GM19099 (cell line): ENCODE measurements around the gene FXR1.

ENCODE experiments used
- POLR2A ChIP-seq: IDR thresholded peaks from 3 replicates; pipeline ENCODE4 v1.6.1; 2011; ENCODE audit warnings: low read depth; ENCODE audit not compliant: insufficient read length; ENCODE audit errors: extremely low read depth

FXR1 gene

DNA sequence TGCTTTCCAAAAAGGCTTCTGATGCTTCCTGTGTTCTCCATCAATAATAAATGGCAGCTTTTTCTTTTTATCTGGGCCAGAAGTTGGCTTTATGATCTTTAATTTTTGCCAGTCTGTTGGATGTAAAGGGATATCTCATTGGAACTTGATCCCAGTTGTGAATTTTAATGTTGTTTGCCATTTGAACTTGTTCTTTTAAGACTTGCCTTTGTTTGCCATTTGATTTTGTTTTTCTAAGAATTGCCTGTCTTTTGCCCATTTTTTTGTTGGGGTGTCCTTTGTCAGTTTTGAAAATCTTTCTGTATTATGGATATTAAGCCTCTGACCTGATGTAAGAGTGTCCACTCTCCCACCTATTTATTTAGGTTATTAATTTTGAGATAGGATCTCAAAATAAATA lies 9.8 kb downstream of the FXR1 start:
- TF ChIP-seq POLR2A, result no peak

DNA sequence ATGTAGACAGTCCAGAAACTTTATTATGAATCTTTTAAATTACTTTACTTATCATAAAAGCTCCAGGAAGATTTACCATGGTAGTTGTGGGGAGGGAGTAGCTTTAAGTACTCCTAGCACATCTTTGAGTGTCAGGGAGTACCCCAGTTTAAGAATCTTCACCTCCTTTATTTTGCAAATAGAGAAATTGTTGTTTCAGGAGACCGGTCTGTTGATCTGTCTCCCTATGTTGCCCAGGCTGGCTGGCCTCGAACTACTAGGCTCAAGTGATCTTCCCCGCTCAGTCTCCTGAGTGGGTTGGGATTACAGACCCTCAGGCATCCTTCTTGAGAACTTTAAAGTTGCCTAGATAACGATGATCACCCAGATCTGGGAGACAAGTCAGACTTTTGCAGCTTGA lies 11.1 kb downstream of the FXR1 start:
- TF ChIP-seq POLR2A, result no peak

GRCh38 chr3:180926526-180926925 lies 14.1 kb downstream of the FXR1 start:
- no peak for TF ChIP-seq POLR2A

DNA sequence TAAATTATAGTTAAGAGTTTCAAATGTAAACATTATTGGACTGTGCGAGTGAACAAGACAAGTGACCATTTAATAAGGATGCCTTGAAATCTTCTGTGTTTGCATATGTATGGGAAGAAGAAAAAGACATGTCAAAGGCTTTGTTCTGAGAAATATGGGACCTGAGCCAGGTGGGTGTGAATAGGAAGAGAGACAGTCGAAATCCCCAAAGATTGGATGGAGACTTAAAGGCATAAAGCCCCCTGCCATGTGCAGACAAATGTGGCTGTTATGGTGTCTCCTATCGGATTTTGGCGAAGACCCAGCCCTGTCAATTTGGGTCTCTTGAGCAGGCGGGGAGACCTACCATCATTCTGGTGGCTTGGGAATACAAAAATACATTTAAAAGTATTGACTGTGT lies 16.9 kb downstream of the FXR1 start:
- TF ChIP-seq POLR2A, result no peak

GRCh38 chr3:180930526-180930925 lies 18.1 kb downstream of the FXR1 start:
- no peak for TF ChIP-seq POLR2A

DNA sequence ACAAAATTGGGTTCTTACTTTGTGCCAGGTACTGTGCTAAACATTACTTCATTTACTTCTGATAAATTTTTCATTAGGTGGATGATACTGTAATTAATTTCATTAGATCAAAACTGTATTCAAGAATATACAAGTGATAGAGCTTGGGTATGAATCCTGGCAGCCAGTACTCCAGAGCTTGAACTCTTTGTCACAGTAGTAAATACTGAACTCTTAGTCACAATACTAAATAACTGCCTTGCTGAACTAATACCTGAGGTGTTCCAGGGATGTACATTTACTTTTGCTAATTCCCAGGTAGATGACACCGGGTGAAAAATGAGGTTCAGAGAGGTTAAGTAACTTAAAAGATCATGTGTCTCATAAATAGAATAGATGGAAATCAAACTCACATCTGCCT lies 20.3 kb downstream of the FXR1 start:
- no peak for TF ChIP-seq POLR2A

DNA sequence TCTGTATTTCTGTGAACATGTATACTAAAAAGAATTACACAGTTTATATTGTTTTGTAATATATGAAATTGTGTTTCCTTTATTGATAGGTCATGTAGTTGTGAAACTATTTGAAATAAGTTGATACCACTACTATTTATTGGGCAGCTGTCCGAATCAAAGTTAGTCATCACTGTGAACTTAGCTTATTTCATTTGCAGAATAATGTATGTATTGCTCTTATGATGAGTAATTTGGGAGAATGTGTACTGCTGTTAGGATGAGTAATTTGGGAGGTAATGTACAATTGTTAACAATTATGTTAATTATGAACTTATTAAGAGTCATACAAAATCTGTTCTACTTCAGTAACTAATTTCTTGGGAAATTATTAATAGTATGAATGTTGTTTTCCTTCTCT lies 22.2 kb downstream of the FXR1 start:
- no peak for TF ChIP-seq POLR2A

DNA sequence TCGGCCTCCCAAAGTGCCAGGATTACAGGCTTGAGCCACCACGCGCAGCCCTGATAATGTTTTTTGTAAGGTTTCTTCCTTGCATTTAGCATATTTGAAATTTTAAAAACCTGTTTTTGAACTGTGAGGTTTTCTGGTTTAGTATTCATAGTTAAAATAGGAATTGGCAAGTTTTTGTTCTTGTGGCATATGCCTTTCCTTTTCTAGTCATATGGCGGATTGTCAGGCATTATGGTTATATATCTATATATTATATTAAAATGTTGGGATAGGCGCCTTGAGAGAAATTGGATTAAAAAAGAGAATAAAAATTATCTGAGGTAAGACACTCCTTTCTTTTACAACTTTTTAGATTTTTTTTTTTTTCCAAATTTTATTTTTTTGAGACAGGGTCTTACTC lies 28.4 kb downstream of the FXR1 start:
- TF ChIP-seq POLR2A, result no peak

- TF ChIP-seq POLR2A, result no peak
Observed at GRCh38 chr3:180947761-180948390, 35.4 kb downstream of the FXR1 start.

- no peak for TF ChIP-seq POLR2A
Observed at GRCh38 chr3:180959691-180960090, 47.2 kb downstream of the FXR1 start.

DNA sequence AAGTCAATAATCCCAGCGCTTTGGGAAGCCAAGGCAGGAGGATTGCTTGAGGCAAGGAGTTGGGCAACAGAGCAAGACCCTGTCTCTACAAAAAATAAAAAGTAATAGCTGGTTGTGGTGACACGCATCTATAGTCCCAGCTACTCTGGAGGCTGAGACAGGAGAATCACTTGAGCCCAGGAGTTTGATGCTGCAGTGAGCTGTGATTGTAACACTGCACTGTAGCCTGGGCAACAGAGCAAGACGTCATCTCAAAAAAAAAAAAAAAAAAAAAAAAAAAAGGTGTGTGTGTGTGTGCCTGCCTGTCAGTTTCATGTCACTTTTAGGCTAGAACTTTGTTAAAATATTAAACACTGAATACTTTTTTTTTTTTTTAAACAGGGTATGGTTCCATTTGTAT lies 48.6 kb downstream of the FXR1 start:
- TF ChIP-seq POLR2A, result no peak

- no peak for TF ChIP-seq POLR2A
Observed at GRCh38 chr3:180961552-180961951, 49.1 kb downstream of the FXR1 start.

GRCh38 chr3:180962530-180962929 lies 50.1 kb downstream of the FXR1 start:
- TF ChIP-seq POLR2A, result no peak

DNA sequence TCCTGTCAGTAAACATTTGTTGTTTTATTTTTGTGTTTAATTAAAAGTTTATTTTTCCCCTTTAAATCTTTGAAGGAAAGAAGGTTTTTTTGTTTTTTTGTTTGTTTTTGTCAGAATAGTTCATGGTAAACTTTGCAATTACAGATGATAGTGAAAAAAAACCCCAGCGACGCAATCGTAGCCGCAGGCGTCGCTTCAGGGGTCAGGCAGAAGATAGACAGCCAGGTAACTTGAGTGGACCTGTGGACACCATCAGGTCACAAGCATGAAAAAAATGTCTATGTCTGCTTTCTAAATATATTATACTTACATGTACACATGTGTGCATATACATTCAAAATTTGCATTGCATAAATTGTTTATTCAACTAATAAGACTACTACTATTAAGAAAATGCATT lies 58.5 kb downstream of the FXR1 start:
- no peak for TF ChIP-seq POLR2A

- TF ChIP-seq POLR2A, result no peak
Observed at GRCh38 chr3:180973543-180973942, 61.1 kb downstream of the FXR1 start.

- no peak for TF ChIP-seq POLR2A
Observed at GRCh38 chr3:180974286-180974685, 61.8 kb downstream of the FXR1 start.

DNA sequence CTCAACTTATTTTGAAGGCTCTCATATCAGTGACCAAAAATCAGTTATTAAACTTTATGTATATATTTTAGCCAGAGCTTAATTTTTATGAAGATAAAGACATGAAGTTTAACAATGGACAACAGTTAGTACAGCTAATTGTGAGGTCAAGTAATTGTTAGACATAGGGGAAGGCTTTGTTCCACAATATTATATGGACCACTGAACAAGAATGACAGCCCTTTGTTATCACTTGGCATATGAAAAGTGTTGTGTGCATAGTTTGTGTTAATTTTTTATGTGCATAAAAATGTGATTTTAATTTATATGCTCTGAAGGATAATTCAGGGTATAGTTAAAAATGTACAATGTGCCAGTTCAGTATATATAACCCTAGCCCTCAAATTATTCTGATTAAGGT lies 65.0 kb downstream of the FXR1 start:
- no peak for TF ChIP-seq POLR2A
